HepG2 (cell line): ENCODE measurements around the gene FAM90A26.
"Not testable (repeated sequence)": the region's sequence is repeated elsewhere in the genome, so short reads cannot be mapped to it uniquely, and the experiment has no call there.

ENCODE experiments used
- ESRRA ChIP-seq: sonication (generic); formaldehyde crosslinking; IDR thresholded peaks from 2 replicates; pipeline ENCODE4 v1.5.1; 2020; ENCODE audit warnings: mild to moderate bottlenecking, low read depth, missing genetic modification reagents
- PAX8 ChIP-seq: sonication (generic); formaldehyde crosslinking; IDR thresholded peaks from 2 replicates; pipeline ENCODE4 v1.8.0; 2022; ENCODE audit warnings: mild to moderate bottlenecking, missing genetic modification reagents, borderline replicate concordance
- SRF ChIP-seq: IDR thresholded peaks from 2 replicates; pipeline ENCODE4 v1.6.1; 2011; ENCODE audit warnings: mild to moderate bottlenecking, low read depth, low read length, moderate library complexity
- ZNF331 ChIP-seq: sonication (generic); formaldehyde crosslinking; IDR thresholded peaks from 2 replicates; pipeline ENCODE4 v1.4.0; 2020; ENCODE audit warnings: missing genetic modification reagents
- ZNF350 ChIP-seq: sonication (generic); formaldehyde crosslinking; IDR thresholded peaks from 2 replicates; pipeline ENCODE4 v1.4.0; 2020; ENCODE audit warnings: mild to moderate bottlenecking, low read depth, missing genetic modification reagents, borderline replicate concordance

GRCh38 chr4:9214701-9215100 is 44.5 kb downstream of the FAM90A26 start:
- TF ChIP-seq SRF; ZNF331 (CRISPR knock-in tag); ESRRA (CRISPR knock-in tag); ZNF350; PAX8: not testable (repeated sequence)
